ENCODE measurements around the gene CA9.

Gene CA9

DNA sequence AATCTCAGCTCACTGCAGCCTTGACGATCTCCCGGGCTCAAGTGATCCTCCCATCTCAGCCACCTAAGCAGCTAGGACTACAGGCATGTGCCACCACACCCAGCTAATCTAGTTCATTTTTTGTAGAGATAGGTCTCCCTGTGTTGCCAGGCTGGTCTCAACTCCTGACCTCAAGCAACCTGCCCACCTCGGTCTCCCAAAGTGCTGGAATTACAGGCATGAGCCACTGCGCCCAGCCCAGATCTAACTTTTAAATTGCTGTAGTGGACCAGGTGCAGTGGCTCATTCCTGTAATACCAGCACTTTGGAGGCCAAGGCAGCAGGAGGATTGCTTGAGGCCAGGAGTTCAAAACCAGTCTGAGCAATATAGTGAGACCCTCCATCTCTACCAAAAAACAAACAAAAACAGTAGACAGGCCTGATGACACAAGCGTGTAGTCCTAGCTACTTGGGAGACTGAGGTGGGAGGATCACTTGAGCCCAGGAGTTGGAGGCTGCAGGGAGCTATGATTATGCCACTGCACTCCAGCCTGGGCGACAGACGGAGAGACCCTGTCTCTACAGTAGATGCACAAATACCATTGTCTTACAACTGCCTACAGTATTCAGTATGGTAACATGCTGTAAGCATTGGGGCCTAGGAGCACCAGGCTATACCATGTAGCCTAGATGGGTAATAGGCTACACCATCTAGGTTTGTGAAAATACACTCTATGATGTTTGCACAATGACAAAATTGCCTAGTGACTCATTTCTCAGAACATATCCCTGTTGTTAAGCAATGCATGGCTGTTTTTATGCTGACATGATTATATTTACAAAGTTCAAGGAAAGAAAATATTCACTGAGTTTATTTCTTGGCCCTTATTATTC, 21.5 kb upstream of the CA9 start:
- DNase-seq (ENCODE audit: low spot score), result no peak

DNA sequence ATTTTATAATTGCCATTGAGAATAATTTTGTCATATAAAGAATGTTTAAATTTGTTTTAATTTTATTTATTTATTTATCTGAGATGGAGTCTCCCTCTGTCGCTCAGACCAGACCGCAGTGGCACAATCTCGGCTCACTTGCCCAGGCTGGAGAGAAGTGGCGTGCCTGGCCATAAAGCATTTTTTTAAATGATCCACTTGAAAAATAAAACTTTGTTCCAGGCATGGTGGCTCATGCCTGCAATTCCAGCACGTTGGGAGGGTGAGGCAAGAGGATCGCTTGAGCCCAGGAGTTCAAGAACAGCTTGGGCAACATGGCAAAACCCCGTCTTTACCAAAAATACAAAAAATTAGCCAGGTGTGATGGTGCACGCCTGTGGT, 20.9 kb upstream of the CA9 start:
- no peak for DNase-seq (ENCODE audit: low spot score)

DNA sequence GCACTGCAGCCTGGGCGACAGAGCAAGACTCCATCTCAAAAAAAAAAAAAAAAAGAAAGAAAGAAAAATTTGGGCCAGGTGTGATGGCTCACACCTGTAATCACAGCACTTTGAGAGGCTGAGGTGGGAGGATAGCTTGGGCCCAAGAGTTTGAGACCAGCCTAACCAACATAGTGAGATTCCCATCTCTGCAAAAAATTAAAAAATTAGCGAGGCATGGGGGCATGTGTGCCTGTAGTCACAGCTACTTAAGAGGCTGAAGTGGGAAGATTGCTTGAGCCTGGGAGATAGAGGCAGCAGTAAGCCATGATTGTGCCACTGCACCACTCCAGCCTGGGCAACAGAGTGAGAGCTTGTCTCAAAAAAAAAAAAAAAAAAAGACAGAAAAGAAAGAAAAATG, 20.1 kb upstream of the CA9 start:
- DNase-seq (ENCODE audit: low spot score), result no peak

DNA sequence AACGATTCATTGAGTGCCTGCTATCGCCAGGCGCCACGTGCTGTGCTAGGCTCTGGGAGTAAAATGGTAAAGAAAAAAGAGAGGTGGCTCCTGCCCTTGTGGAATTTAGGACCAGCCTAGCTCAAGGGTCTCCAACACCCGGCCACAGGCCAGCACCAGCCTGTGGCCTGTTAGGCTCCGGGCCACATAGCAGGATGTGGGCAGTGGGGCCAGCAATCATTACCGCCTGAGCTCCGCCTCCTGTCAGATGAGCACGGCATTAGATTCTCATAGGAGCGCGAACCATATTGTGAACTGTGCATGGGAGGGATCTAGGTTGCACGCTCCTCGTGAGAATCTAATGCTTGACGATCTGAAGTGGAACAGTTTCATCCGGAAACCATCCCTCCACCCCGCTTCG, 17.4 kb upstream of the CA9 start:
- DNase-seq (ENCODE audit: low spot score), result no peak

DNA sequence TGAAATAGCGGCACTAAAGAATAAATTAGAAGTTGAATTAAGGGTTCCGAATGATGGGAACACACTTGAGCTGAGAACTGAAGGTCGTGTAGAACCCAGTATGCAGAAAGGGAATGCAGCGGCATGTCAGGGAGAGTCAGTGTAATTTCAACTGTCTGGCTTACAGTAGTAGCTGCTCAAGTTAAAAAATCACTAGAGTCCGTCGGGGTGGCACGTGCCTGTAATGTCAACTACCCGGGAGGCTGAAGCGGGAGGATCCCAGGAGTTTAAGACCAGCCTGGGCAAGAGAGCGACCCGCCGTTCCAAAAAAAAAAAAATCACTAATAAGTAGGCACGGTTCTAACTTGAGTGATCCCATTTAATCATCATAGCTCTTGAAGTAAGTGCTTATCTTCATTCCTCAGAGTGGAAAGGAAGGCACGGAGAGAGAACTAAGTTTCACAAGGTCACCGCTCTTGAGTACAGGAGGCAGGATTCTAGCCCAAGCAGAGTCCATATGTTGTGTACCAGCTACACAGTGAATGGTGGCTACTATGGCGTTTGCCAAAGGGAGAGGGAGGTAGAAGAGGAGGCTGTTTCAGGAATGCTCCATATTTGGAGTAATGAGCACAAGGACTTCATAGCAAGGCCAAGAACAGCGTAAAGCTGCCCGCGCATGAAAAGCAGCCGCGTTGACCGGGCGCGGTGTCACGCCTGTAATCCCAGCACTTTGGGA, 16.7 kb upstream of the CA9 start:
- DNase-seq (ENCODE audit: low spot score), result no peak

DNA sequence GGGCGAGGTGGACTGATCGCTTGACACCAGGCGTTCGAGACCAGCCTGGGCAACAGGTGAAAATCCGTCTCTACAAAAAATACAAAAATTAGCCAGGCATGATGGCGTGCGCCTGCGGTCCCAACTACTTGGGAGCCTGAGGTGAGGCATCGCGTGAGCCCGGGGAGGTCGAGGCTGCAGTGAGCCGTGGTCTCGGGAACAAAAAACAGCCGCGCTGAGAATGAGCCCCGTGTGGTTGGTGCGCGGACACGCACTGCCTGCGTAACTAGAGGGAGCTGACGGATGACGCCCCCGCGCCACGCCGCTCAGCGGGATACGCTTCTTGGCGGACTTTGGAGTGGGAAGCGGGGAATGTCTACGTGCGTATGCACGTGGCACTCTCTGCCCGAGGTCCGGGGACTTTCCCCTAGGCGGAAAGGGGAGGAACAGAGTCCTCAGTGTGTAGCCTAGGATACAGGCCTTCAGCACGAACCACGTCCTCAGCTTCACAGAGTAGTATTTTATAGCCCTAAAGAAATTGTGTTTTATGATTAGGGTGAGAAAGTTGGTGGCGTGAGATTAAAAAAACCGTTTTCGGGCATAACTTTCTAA, 16.1 kb upstream of the CA9 start, which contains the start of gene RMRP:
Gene RMRP (minus strand): TSS at position 474 of the 591 bp plus-strand sequence.
- peak; percentile 95 for DNase-seq (ENCODE audit: low spot score)

DNA sequence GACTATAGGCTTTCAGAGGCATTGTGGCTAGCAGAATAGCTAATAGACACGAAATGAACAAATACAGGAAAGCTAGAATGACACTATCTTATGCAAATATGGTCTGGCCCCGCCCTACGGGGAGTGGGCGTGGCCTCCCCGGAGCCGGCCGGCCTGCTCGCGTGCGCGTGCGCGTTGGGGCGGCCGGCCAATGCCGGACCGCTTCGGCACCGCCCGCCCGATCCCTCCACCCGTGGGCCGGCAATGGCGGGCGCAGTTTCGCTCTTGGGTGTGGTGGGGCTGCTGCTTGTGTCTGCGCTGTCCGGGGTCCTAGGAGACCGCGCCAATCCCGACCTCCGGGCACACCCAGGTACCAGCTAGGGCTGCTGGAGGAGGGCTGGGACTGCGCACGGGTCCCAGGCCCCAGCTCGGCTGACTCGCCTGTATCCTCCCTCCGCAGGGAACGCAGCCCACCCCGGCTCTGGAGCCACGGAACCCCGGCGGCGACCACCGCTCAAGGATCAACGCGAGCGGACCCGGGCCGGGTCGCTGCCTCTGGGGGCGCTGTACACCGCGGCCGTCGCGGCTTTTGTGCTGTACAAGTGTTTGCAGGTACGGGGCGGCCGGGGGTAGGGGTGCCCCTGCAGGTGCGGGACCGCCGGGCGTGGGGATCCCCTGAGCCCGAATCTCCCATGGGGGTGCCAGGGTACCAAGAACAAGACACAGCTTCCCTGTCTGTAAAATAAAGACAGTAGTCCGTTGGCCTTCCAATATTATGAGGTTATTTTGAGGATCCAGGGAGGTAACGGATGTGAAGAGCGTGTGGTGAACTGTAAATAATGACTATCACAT, 15.4 kb upstream of the CA9 start, which contains the start of gene CCDC107:
Gene CCDC107 (plus strand): TSS at position 156 of the 831 bp plus-strand sequence. CDS start 88 bp downstream, at position 244.
- DNase-seq (ENCODE audit: low spot score), result peak; percentile 97

DNA sequence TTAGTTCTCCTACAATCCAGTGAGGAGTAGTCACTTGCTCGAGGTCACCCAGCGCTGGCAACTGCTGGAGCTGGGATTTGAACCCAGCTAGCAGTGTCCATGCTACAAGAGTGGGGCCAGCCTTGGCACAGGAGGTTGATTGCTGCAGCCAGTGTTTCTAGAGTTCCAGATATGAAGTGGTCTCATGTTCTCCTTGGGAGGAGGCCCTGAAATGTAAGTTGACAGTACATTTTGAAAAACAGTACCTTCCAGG, 14.8 kb upstream of the CA9 start:
- DNase-seq (ENCODE audit: low spot score), result peak; percentile 58

DNA sequence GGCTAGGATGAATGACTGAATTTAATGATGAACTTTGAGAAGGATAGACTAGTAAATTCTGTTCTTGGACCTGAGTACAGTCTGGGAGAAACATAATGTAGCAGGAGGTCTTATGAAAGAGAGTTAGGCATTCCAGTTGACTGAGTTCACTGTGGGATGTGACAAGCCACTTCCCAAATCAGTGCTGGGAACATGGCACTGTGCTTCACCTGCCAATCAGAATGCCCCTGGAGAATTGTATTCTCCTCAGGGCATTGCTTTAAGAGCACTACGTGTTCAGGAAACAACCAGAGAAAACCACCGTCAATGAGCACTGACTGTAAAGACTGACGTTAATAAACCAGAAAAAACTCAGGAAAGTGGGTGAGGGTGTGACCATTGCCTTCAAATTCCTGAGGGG, 14.4 kb upstream of the CA9 start:
- peak; percentile 47 for DNase-seq (ENCODE audit: low spot score)

DNA sequence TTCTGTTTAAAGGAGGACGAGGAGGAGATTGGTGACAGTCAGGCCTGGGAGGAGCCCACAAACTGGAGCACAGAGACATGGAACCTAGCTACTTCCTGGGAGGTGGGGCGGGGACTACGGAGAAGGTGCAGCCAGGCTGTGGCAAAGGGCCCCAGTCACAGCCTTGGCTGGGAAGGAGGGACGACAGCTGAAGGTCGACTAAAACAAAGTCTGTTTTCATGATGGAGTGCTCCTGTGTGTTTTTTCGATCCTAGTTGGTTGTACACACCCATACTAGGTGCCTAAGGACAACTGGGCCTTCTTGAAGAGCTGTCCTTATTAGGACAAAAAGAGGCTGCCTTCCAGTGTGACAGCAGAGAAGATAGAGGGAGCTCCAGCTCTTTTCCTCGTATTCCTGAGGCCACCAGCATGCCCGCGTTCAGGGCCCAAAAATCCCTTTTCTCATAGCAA, 12.7 kb upstream of the CA9 start:
- peak; percentile 49 for DNase-seq (ENCODE audit: low spot score)

DNA sequence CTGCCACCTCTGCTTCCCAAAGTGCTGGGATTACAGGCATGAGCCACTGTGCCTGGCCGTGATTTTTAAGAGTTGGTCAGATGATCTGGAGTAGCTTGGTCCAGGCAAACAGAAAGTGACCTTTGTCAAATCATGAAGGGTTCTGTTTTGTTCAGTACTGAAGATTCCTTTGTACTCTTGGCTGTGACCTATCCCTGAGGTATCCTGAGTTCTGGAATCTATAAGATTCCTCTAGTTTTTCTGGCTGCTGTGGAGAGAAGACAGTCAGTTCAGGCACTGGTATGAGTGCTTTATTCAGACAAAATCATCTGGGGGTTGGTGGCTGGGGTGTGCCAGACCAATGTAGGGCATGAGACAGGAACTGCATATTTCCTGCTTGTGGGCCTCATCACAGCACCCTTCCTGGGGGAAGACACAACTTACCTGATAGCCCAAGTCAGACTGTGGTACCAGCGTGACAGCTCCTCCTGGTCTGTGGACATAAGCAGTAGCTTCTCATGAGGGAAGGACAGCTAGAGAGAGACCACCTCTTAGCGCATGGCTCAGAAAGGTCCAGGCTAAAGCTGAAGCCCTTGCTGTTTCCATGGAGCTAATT, 11.9 kb upstream of the CA9 start:
- DNase-seq (ENCODE audit: low spot score), result no peak

DNA sequence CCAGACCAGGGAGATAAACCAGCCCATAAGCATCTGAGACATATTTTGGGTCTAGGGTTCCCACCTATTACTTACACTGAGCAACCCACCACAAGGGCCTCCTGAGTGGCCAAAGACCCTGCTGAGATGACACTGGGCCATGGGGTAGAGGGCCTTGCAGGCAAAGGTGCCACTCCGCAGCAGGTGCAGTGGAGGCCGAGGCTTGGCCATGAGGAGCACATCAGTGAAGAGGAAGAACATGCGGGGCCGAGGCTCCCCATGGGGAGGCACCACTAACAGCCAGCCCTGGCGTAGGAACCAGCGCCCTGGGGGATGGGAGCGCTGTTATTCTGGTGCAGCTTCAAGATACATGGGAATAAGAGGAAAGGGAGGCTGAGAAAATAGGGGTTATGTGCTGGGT, 11.3 kb upstream of the CA9 start:
- DNase-seq (ENCODE audit: low spot score), result no peak

DNA sequence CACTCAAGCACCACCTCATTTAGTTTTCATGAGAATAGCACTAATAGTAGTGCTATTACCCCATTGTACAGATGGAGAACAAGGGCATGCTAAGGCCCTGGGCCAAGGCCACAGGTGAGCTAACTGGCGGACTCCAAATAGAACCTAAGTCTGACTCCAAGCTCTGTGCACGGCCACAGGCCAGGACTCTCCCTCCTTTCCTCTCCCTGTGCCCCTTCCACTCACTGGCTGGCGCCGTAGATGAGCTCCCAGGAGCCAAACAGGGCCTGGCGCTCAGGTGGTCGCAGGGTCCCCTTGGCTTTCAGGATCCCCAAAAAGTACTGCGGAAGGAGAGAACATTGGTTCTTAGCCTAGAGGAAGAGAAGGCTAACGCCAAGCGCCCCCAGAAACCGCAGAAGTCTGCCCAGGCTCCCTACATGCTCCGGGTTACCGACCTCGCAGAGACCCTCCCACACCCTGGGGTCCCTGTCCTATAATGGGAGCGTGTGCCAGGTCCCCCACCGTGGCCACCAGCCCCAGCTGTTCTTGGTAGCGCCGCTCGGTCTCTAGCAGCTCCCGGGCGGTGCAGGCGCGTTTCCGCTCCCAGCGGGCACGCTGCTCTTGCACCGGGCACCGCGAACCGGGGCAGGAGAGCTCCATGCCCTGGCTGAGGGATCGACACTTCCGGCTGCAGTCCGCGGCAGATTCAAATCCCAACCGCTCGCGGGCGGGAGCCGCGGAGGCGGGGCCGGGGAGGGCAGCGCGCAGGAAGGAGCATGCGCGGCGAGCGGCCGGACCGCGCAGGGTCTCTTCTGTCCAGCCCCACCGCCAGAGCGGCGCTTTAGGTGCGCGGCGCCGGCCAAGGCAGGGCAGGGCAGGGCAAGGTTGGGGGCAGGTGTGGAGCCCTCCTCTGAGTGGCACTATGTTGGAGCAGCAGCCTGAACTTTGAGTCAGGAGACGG, 8.9 kb upstream of the CA9 start, which contains the start of gene ARHGEF39:
Gene ARHGEF39 (minus strand): TSS at position 665 of the 940 bp plus-strand sequence. CDS start 26 bp downstream, at position 639.
- peak; percentile 95 for DNase-seq (ENCODE audit: low spot score)

DNA sequence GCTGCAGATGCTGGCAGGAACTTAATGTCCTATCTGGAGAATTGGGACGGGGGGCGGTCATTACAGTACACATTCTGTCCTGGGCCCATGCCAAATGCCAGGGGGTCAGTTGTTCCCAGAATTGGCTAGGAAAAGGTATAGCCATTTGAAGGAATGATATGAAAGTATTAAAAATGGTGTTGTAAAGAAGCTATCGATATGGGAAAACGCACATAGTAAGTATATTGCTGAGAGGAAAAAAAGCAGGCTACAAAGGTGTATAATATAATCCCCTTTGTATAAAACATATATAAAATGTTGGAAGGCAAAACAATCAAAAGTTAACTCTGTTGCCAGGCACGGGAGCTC, 8.3 kb upstream of the CA9 start:
- no peak for DNase-seq (ENCODE audit: low spot score)

DNA sequence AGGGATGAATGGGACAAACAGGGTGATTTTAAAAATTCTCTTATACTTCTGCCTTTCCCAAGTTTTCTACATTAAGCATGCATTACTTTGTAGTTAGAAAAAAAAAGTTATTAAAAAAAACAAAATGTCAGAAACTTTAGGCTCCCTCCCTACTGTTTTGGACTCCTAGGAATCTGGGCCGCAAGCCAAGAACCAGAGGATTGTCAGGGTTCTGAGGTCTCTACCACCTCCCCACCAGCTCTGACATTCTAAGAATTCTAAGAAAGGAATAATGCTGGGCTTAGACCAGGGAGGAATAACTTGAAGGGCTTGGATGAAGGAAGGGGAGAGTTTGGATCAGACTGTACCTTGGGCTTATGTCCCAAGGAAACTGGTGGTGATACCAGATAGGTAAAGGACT, 7.7 kb upstream of the CA9 start:
- peak; percentile 65 for DNase-seq (ENCODE audit: low spot score)

DNA sequence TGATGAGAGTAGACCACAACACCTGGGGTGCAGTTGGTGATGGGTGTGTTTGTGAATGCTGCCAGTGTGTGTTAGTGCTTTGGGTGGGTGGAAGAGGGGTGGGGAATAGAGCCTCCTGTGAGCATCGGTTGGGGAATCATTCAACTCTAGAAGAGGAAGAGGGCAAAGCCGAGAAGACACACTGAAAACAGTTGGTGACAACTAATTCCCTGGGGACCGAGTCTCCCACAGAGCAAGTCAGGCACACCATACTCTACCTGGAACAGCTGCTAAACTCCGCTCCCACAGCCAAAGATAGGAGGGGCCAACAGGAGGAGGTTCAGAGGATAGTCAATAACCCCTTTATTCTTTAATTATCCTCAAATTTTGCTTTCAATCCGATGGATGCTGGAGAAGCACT, 7.2 kb upstream of the CA9 start:
- DNase-seq (ENCODE audit: low spot score), result no peak

DNA sequence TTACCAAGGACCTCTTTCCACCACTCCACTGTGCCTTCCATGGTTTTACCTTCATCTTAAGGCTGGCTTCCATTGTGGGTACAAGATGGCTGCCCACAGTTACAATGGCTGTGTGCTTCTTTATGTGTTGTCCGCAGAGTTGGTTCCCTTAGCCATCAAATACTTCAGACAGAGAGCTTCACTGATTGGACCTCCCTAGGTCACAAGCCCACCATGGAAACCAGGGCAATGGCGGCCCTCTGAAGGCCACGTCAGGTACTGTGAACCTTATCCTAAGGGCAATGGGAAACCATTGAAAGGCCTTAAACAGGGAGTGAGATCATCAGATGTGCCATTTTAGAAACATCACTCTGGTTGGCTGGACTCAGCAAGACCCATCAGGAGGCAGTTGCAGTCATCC, 5.8 kb upstream of the CA9 start:
- DNase-seq (ENCODE audit: low spot score), result no peak

DNA sequence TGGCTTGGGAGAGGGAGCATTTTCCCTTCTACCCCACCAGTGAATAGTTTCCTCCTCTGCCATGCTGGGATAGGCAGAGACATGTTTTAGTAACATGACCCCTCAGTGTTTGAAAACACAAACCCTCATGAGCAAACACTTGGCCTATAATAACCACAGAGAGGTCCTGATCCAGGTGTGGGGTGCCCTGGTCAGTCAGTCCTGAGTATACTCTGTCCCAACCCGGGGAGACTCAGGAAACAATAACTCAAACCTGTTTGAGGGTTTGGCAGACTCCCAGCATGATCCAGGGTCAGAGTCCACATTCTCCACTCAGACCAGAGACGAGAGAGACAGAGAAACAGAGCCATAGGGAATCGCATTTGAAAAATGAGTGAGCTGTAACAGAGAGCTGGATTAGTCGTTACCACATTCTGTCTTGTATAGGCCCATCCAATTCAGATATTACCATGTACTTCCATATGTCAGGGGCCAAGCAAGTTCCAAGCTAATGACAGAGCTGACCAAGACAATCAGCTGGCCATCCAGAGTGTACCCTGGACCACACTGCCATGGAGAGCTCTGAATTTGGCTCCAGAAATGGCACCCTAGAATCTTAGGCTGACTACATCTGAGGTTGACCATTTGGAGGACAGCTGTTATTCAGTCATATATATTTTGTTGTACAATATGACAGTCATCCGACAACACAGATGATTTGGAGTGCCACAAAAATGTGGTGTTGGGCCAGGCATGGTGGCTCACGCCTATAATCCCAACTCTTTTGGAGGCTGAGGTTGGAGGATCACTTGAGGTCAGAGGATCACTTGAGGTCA, 4.2 kb upstream of the CA9 start:
- peak; percentile 36 for DNase-seq (ENCODE audit: low spot score)

DNA sequence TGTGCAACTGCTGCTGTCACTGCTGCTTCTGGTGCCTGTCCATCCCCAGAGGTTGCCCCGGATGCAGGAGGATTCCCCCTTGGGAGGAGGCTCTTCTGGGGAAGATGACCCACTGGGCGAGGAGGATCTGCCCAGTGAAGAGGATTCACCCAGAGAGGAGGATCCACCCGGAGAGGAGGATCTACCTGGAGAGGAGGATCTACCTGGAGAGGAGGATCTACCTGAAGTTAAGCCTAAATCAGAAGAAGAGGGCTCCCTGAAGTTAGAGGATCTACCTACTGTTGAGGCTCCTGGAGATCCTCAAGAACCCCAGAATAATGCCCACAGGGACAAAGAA, 265 bp downstream of the CA9 start:
- no peak for DNase-seq (ENCODE audit: low spot score)

DNA sequence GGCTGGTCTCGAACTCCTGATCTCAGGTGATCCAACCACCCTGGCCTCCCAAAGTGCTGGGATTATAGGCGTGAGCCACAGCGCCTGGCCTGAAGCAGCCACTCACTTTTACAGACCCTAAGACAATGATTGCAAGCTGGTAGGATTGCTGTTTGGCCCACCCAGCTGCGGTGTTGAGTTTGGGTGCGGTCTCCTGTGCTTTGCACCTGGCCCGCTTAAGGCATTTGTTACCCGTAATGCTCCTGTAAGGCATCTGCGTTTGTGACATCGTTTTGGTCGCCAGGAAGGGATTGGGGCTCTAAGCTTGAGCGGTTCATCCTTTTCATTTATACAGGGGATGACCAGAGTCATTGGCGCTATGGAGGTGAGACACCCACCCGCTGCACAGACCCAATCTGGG, 1.5 kb downstream of the CA9 start:
- no peak for DNase-seq (ENCODE audit: low spot score)

All from AG08396 (cell line).